Cardiac fibroblast (primary cell): ENCODE results near the gene SETD7.

Experiments
- DNase-seq, 2 donors: peaks; one replicate each; pipeline versions ENCODE4 v3.0.0 to v3.0.0-alpha.2; 2010; ENCODE audit warnings: low read depth in 2 of 2
- H3K4me3 ChIP-seq, 2 donors: replicated peaks in 1 of 2; 1 replicate in 1 of 2; 2 replicates in 1 of 2; pipeline ENCODE4 v1.5.1; 2011; ENCODE audit warnings: low read depth in 2 of 2, low read length in 2 of 2, mild to moderate bottlenecking in 2 of 2, moderate library complexity in 1 of 2
- TF ChIP-seq, protein P1 (sequence below): IDR thresholded peaks from one replicate; pipeline ENCODE4 v1.5.1; 2011; ENCODE audit warnings: low read depth, mild to moderate bottlenecking, low read length, inconsistent platforms

Gene SETD7

GRCh38 chr4:139493176-139493575, 62.8 kb downstream of the SETD7 start:
- no peak for DNase-seq
- H3K4me3 ChIP-seq: no peak overlapping the region
- TF ChIP-seq, protein P1, sequence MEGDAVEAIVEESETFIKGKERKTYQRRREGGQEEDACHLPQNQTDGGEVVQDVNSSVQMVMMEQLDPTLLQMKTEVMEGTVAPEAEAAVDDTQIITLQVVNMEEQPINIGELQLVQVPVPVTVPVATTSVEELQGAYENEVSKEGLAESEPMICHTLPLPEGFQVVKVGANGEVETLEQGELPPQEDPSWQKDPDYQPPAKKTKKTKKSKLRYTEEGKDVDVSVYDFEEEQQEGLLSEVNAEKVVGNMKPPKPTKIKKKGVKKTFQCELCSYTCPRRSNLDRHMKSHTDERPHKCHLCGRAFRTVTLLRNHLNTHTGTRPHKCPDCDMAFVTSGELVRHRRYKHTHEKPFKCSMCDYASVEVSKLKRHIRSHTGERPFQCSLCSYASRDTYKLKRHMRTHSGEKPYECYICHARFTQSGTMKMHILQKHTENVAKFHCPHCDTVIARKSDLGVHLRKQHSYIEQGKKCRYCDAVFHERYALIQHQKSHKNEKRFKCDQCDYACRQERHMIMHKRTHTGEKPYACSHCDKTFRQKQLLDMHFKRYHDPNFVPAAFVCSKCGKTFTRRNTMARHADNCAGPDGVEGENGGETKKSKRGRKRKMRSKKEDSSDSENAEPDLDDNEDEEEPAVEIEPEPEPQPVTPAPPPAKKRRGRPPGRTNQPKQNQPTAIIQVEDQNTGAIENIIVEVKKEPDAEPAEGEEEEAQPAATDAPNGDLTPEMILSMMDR: no peak

DNA sequence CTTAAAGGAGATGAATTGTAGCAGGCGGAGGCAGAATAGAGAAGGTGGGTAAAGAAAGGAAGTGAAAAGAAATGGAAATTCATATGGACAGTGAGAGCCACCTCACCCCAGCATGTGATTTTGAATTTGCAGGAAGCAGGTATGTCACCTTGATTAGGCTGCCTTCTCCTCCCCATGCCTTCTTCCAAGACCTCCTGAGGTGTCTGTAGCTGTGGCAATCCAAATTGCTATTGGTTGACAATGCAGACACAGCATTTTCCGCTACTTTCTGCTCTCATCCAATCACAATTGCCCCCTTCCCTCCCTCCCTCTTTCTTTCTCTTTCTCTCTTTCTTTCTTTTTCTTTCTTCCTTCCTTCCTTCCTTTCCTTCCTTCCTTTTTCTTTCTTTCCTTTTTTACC, 63.6 kb downstream of the SETD7 start:
- TF ChIP-seq, protein P1: no peak
- no peak overlapping the region for H3K4me3 ChIP-seq
- DNase-seq: no peak

DNA sequence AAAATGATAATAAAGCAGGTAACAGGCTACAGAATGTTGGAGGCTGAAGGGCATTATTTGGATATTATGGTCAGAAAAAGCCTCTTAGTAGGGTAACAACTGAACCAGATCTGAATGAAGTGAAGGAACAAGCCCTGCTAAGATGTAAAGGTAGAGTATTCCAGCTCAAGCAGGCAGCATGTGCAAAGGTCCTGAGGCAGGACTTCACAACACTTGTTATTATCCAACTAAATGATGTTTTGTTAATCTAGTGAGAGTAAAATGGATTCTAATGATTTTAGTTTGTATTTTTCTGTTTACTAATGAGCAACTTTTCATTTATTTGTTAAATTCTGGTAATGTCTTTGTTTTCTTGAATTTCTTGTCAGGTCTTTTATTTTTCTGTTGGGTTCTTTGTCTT, 66.4 kb downstream of the SETD7 start:
- TF ChIP-seq, protein P1: no peak
- no peak overlapping the region for H3K4me3 ChIP-seq
- DNase-seq: no peak

DNA sequence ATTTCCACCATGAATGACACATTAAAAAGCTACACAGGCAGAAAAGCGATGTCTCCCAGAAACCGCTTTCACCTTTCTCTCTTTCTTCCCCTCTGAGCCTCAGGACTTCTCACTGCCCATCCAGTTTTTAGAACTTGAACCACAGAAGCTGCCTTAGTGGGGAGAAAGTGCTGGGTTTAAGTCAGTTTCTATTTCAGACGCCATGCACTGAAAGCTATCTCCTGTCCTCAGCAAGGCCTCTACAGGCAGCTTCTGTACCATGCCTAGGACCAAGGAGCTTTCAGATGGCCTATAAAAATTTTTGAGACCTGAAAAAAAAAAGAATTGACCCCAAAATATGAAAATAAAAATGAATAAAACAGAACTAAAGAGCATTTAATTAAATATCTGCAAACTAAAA, 67.6 kb downstream of the SETD7 start:
- TF ChIP-seq, protein P1: no peak
- no peak for DNase-seq
- no peak overlapping the region for H3K4me3 ChIP-seq

DNA sequence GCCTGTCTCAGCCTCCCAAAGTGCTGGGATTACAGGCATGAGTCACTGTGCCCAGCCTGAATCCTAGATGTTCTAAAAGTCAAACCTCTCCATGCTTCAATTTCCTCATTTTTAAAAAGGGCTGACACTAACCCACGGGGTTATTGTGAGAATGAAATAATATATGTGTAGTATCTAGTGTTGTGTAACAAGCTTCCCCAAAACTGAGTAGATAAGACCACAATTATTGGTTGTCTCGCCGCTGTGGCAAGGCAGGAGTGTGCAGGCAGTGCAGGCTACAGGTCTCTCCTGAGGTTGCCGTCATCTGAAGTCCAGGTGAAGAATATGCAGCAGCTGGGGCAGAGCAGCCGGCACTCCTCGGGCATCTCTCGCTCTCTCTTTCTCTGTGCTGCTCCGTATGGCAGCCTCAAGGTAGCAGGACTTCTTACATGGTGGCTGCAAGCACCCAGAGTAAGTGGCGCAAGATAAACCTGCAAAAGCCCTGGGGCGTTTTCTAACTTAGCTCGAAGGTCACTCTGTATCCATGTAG, 71.2 kb downstream of the SETD7 start:
- TF ChIP-seq, protein P1: no peak
- H3K4me3 ChIP-seq: no peak overlapping the region
- no peak for DNase-seq

GRCh38 chr4:139483000-139483399, 73.0 kb downstream of the SETD7 start:
- DNase-seq: no peak
- no peak overlapping the region for H3K4me3 ChIP-seq
- TF ChIP-seq, protein P1: no peak

GRCh38 chr4:139481465-139481864, 74.6 kb downstream of the SETD7 start:
- TF ChIP-seq, protein P1: no peak
- no peak overlapping the region for H3K4me3 ChIP-seq
- DNase-seq: no peak
